Smooth muscle cell (in vitro differentiated cells): ENCODE data around the gene MOV10L1. TPM values are rescaled to one million over a fixed set of nuclear protein-coding genes. Genes with fewer than 3 reads are reported as not detected.

Source experiments
- DNase-seq: peaks from one replicate; lab custom pipeline; 2025; ENCODE audit not compliant: unreplicated experiment; lab: John Stamatoyannopoulos, UW
- H2AFZ ChIP-seq: fragments of 200-600 bp; sonication (generic); 2 replicates; pipeline ENCODE4 v1.6.0; 2016; ENCODE audit warnings: antibody characterized with exemption, low read depth, mild to moderate bottlenecking
- H3F3A ChIP-seq: fragments of 200-600 bp; sonication (generic); 2 replicates; pipeline ENCODE4 v1.6.0; 2017; ENCODE audit warnings: antibody characterized with exemption, low read depth
- H3K27ac ChIP-seq: fragments of 200-600 bp; sonication (generic); 2 replicates; pipeline ENCODE4 v1.5.1; 2016; ENCODE audit warnings: low read depth, mild to moderate bottlenecking
- H3K27me3 ChIP-seq: fragments of 200-600 bp; sonication (generic); 2 replicates; pipeline ENCODE4 v1.6.1; 2016; ENCODE audit warnings: low read depth, mild to moderate bottlenecking
- H3K36me3 ChIP-seq: fragments of 200-600 bp; sonication (generic); 2 replicates; pipeline ENCODE4 v1.5.1; 2016; ENCODE audit warnings: low read depth
- H3K4me1 ChIP-seq: fragments of 200-600 bp; sonication (generic); 2 replicates; pipeline ENCODE4 v1.5.1; 2016; ENCODE audit warnings: low read depth
- H3K4me2 ChIP-seq: fragments of 200-600 bp; sonication (generic); 2 replicates; pipeline ENCODE4 v1.6.0; 2016; ENCODE audit warnings: mild to moderate bottlenecking
- H3K4me3 ChIP-seq: fragments of 200-600 bp; sonication (generic); 2 replicates; pipeline ENCODE4 v1.5.1; 2016; ENCODE audit warnings: mild to moderate bottlenecking
- H3K79me2 ChIP-seq: fragments of 200-600 bp; sonication (generic); 2 replicates; pipeline ENCODE4 v1.6.0; 2016; ENCODE audit warnings: low read depth, mild to moderate bottlenecking
- H3K9ac ChIP-seq: fragments of 200-600 bp; sonication (generic); 2 replicates; pipeline ENCODE4 v1.6.0; 2016; ENCODE audit warnings: low read depth
- H3K9me3 ChIP-seq: fragments of 200-600 bp; sonication (generic); replicated peaks from 2 replicates; pipeline ENCODE4 v1.5.1; 2016; ENCODE audit warnings: low read depth
- H4K20me1 ChIP-seq: fragments of 200-600 bp; sonication (generic); 2 replicates; pipeline ENCODE4 v1.6.0; 2016; ENCODE audit warnings: low read depth
- WGBS: methylation state at CpG from one replicate; pipeline ENCODE4 v1.1.7; 2016; ENCODE audit warnings: low lambda C conversion rate; 5-methylcytosine and 5-hydroxymethylcytosine counted together
- polyA plus RNA-seq: library from polyadenylated mRNA; unstranded; fragments of >200 nt; fragmentation: Nextera tagmentation; extraction: Ambion mirVana; gene quantifications from 2 replicates; pipeline ENCODE4 v1.2.1, GENCODE V29; 2016
- total RNA-seq: library from RNA; depleted of rRNA; stranded (reverse); fragments of >200 nt; gene quantifications from 2 replicates; pipeline ENCODE4 v1.2.3, GENCODE V29; 2014
- TF ChIP-seq, protein P1 (sequence below): fragments of 200-600 bp; sonication (generic); IDR thresholded peaks from 2 replicates; pipeline ENCODE4 v1.5.1; 2017; ENCODE audit warnings: borderline replicate concordance, mild to moderate bottlenecking, antibody characterized with exemption; ENCODE audit not compliant: insufficient read depth, poor library complexity, severe bottlenecking

MOV10L1 gene
- total and polyA plus RNA-seq, 2 experiments from 2014 or later, result 0.10 to 0.85 TPM

DNA sequence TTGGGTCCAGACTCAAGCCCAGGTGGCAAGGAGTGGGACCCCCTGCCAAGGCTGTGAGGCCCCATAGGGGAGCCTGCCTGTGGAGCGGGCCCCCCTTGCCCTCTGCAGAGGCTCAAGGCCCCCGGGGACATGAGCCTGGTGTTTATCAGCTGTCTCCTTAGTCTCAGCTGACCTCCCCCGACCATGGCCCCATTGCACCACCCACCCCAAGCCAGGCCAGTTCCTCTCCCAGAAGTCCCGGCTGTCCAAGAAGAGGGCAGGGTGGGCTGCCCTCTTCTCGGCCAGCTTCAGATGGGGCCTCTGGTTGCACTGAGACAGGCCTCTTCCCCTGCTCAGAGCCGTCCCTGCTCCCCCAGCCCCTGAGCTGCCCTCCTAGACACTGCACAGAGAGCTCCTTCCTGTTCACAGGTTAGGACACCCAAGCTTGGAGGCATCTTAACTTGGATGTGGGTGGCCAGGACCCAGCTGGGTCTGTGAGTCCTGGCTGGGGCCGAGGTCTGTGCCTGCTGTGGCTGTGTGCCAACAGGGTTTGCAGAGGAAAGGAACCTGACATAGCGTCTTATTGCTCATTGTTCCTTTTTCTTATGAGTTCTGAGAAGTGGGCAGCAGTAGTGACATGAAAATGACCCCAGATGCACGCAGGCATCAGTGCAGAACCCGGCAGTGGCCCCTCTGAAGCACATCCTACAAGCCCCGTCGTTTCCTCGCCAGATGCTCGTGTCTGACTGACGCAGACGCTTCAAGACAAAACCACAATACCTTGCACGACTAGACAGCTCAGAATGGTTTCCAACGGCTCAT is 101.3 kb downstream of the MOV10L1 start:
- Histone ChIP-seq H3F3A (no peaks in the 10 kb centered on the region), H3K4me2 (peak overlapping the region; percentile 91), H3K79me2 (peaks cover 60% of the 10 kb centered on the region), H3K27me3 (no peaks in the 10 kb centered on the region), H3K36me3 (no peaks in the 10 kb centered on the region), H3K9ac (peak overlapping the region; percentile 65), H3K27ac (peak overlapping the region; percentile 72), H3K9me3 (no peaks in the 10 kb centered on the region), H3K4me1 (peaks cover 13% of the 10 kb centered on the region), H4K20me1 (peaks cover 43% of the 10 kb centered on the region), H2AFZ (no peak overlapping the region), H3K4me3 (peak overlapping the region; percentile 51)
- TF ChIP-seq, protein P1, sequence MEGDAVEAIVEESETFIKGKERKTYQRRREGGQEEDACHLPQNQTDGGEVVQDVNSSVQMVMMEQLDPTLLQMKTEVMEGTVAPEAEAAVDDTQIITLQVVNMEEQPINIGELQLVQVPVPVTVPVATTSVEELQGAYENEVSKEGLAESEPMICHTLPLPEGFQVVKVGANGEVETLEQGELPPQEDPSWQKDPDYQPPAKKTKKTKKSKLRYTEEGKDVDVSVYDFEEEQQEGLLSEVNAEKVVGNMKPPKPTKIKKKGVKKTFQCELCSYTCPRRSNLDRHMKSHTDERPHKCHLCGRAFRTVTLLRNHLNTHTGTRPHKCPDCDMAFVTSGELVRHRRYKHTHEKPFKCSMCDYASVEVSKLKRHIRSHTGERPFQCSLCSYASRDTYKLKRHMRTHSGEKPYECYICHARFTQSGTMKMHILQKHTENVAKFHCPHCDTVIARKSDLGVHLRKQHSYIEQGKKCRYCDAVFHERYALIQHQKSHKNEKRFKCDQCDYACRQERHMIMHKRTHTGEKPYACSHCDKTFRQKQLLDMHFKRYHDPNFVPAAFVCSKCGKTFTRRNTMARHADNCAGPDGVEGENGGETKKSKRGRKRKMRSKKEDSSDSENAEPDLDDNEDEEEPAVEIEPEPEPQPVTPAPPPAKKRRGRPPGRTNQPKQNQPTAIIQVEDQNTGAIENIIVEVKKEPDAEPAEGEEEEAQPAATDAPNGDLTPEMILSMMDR, result no peak
- no peak for DNase-seq
- 52% methylated on average over 18 of the region's 18 CpGs for WGBS

DNA sequence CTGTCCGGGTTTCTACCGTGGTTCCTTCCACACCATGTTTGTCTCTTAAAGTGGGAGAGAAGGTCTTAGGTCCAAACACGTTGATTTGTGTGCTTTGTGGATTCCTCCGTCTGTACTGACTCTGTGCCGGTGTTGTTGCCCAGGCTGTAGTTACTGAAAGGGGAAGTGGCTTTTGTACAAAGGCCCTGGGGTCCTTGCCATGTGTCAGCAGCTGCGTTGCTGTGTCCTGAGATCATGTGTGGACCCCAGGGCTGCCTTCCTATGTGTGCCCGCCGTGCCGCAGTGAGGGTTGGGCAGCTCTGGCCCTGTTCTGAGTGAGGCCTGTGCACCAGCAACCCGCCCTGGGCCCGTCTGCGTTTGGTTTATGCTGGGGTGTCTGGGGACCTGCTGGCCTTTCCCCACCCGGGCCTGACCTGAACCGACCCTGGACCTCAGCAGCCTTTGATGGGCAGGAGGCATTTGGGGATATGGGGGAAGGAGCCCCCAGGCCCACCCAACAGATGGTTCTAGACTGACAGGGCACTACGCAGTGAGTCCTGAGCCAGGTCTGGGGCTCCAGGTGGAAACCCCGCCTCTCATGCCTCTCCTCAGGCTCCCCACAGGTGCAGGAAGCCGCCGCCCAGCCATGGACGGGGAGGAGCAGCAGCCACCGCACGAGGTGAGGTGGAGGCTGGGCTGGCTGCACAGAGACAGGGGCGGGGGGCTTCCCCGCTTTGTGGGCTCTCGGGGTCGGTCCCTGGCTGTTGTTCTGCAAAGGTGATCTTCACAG is 102.8 kb downstream of the MOV10L1 start:
- H3K27ac ChIP-seq, result peak overlapping the region; percentile 28

DNA sequence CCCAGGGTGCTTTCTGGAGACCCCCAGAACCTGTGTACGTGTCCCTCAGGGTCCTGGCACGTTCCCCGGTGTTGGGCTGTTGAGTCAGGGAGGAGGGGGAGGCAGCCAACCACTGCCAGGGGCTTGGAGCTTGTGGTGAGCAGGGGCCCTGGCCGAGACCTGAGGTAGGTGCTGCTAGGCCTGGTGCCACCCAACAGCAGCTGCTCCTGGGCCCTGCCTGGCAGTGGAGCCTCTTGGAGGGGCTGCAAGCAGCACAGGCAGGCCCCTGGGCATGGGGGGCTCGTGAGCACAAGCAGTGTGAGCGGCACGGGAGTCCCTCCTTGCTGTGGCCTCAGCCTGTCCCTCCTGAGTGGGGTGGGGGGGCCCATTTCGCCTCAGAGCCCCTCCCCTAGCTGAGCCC is 103.8 kb downstream of the MOV10L1 start:
- H3K79me2 ChIP-seq, result peaks cover 36% of the 10 kb centered on the region

More for the DNA sequence above, 102.8 kb downstream of the MOV10L1 start:
- no peak for DNase-seq
- no peaks in the 10 kb centered on the region for H3F3A ChIP-seq
- no peaks in the 10 kb centered on the region for H3K27me3 ChIP-seq
- H3K4me3 ChIP-seq, result no peak overlapping the region
- no peak overlapping the region for H2AFZ ChIP-seq
- H3K4me1 ChIP-seq, result peaks cover 13% of the 10 kb centered on the region
- no peaks in the 10 kb centered on the region for H3K9me3 ChIP-seq
- WGBS, result 90% methylated on average over 25 of the region's 25 CpGs
- TF ChIP-seq, protein P1, result no peak
- H3K4me2 ChIP-seq, result no peak overlapping the region
- H4K20me1 ChIP-seq, result peaks cover 38% of the 10 kb centered on the region
- peaks cover 45% of the 10 kb centered on the region for H3K79me2 ChIP-seq
- H3K36me3 ChIP-seq, result no peaks in the 10 kb centered on the region
- H3K9ac ChIP-seq, result no peak overlapping the region

More for the DNA sequence above, 103.8 kb downstream of the MOV10L1 start:
- no peak overlapping the region for H3K4me2 ChIP-seq
- H3F3A ChIP-seq, result no peaks in the 10 kb centered on the region
- no peak overlapping the region for H2AFZ ChIP-seq
- H4K20me1 ChIP-seq, result peaks cover 38% of the 10 kb centered on the region
- peaks cover 13% of the 10 kb centered on the region for H3K4me1 ChIP-seq
- TF ChIP-seq, protein P1, result no peak
- H3K27ac ChIP-seq, result no peak overlapping the region
- 95% methylated on average over 4 of the region's 8 CpGs for WGBS
- no peaks in the 10 kb centered on the region for H3K9me3 ChIP-seq
- H3K27me3 ChIP-seq, result no peaks in the 10 kb centered on the region
- H3K9ac ChIP-seq, result no peak overlapping the region
- no peaks in the 10 kb centered on the region for H3K36me3 ChIP-seq
- no peak for DNase-seq
- no peak overlapping the region for H3K4me3 ChIP-seq
